ENCODE data around the gene SUPT4H1.

Gene SUPT4H1

DNA sequence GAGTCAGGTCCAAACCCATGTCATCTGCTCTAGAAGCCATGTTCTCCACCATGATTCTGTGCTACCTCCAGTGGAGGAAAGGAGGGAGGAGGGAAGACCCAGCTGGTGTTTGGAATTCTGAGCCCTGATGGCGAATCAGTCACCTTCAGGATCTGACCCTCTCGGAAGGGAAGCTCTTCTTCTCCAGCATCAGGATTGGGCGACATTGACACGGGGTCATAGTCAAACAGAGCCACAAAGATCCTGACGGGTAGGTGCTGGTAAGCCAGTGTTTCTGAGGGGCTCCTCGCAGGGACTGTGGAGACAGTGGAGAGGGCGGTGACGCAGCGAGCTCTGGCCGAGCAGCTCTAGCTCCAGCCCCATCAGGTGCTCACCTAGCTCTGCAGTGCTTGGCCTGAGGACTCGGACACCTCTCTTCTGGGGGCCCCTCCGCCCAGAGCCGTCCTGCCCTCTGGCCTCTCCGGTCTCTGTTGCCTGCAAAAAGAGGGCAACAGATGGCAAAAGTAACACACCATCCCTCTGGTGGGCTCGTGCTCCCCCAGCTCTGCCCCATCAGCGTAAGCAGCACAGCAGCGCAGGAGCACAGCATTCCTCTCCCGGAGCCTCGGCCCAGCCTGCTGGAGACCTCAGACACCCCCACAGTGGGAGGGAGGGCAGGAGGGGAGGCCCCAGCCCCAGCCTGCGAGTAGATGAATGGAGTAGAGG is 44.4 kb downstream of the SUPT4H1 start:
- in situ Hi-C loops (cut with MboI; ENCODE audit: low sequenced_read_pairs): no loop called here

DNA sequence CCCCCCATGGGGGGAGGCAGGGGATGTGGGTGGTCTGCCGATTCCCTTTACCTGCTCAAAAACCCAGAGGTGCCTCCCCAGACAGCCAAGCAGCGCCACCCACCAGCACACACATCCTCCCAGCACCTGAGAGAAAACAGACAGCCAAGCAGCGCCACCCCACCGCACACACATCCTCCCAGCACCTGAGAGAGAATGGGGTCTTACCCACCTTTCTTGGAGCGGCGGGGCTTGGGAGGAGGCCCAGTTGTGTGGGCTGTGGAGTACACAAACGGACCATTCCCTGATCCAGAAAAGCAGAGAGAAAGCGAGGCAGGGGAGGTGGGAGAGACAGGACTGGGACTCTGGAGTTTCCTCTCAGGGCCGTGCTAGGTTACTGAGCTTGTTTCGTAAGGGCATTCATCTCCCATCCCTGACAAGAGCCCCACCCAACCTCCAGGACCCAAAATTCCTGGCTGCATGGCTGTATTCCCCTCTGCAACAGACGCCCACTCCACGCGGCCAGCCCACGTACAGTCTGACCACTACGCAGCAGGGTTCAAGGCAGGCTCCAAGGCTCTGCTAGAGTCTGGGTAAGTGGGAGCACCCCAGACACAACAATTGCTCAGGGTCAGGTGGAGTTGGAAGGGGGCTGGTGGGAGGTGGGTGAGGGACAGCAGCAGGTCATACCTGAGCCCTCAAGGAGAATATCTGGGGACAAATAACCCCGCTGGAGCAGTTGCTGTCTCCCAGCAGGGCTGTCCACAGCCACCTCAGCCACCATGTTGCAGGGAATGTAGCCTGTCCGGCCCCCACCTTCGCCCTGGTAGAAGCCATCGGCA is 45.7 kb downstream of the SUPT4H1 start:
- in situ Hi-C loops (cut with MboI; ENCODE audit: low sequenced_read_pairs): no loop called here

DNA sequence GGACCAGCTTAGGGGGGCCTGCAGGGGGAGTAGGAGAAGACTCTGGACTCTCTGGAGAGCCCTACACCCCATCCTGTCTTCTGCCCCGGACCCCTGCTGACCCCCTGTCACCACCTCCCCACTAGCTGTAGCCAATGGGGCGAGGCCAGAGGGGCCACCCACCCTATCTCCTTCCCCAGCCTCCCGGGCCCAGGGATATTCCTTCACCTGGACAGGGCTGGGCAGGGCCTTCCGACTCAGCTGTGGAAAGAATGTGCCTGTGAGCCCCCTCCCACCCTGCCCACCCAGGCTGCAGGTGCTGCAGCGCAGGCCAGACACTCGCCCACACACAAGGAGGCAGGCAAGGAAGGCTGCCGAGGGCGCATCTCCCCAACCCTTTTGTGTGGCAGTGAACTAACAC is 46.4 kb downstream of the SUPT4H1 start:
- in situ Hi-C loops (cut with MboI; ENCODE audit: low sequenced_read_pairs): no loop called here

DNA sequence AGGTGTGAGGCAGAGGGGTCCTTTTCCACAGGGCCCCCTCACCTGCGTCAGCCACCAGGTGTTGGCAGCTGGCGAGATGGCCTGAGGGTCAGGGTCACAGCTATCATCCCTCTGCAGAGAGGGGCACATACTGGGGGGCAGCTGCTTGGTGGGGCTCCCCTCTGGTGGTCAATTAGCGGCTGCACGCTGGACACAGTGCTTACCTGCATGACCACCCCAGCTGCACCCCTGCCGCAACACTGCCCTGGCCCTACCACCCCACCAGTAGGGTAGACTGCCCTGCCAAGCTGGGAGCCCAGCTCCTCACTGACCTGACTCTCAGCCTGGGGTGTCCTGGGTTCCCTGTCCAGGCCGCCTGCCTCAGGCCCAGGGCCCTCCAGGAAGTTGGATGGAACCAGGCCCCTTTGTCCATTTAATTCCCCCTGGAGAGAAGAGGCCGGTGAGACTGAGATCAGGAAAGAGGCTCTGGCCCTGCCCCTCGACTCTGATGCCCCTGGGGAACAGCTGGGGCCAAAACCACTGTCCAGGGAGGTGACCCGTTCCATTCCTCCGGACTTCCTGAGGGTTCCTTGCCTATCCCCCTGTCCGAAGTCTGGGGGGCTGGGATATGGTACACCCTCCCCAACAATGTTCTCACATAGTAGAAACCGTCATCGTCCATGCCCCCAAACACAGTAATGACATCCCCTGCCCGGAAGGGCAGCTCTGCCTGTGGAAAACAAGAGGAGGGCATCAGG is 47.1 kb downstream of the SUPT4H1 start:
- in situ Hi-C loops (cut with MboI; ENCODE audit: low sequenced_read_pairs): no loop called here

DNA sequence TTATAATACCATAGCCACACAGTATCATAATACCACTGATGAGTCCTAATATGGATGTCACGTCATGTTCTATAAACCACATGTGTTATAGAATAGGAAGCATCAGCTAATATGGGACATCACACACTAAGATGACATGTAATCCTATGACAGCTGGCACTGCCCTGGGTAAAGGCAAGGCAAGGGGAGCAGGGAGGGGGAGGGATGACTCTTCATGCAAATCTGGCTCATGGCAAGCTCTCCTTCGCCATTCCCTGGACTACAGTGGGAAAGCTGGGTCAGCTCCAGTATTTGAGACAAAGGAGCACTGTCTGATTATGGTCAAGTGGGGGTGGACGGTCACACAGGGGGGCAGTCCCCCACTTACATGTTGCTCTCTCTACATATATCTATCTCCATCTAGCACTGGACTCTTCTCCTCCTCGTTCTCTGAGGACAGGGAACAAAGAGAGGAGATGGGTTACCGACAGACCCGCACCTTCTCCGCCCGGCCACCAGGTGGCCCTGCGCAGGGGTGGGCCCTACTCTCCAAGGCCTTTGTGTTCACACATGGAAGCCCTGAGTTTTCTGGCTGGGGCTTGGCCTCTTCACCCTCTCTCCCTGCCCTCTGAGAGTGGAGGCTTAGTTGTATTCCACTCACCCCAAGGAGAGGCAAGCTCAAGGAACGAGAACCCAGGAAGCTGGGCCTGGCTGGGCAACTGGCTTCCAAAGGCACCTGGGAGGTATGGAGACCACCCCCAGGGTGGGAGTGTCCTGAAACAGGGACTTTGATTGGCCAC is 47.8 kb downstream of the SUPT4H1 start:
- in situ Hi-C loops (cut with MboI; ENCODE audit: low sequenced_read_pairs): no loop called here

DNA sequence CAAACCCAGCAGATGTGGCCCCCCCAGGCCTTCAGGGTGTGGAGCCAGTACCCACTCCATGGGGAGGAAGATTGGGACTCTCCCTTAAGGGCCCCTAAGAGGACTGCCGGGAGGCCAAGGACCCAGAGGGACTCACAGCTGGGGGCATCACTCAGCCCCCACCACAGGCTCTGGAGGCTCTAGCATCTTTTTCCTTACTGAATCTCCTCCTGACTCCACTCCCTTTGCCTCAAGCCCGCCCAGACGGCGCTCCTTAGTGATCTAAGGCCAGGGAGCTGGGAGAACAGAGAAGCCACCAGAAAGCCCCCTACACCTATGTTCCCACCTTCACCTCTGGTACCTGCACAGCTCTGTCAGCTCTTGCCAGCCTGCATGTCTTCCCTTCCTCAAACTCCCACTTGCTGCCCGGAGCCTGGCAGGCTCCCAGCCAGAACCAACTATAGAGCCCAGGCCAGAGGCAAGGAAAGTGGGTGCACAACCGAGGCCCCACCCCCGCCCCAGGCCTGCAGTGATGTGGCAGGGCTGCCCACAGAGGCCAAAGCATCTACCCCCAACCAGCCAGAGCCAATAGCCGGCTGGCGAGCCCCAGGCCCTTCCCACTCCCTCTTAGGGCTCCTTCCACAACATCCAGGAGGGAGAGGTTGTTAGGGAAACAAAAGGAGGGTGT is 48.9 kb downstream of the SUPT4H1 start:
- in situ Hi-C loops (cut with MboI; ENCODE audit: low sequenced_read_pairs): no loop called here

DNA sequence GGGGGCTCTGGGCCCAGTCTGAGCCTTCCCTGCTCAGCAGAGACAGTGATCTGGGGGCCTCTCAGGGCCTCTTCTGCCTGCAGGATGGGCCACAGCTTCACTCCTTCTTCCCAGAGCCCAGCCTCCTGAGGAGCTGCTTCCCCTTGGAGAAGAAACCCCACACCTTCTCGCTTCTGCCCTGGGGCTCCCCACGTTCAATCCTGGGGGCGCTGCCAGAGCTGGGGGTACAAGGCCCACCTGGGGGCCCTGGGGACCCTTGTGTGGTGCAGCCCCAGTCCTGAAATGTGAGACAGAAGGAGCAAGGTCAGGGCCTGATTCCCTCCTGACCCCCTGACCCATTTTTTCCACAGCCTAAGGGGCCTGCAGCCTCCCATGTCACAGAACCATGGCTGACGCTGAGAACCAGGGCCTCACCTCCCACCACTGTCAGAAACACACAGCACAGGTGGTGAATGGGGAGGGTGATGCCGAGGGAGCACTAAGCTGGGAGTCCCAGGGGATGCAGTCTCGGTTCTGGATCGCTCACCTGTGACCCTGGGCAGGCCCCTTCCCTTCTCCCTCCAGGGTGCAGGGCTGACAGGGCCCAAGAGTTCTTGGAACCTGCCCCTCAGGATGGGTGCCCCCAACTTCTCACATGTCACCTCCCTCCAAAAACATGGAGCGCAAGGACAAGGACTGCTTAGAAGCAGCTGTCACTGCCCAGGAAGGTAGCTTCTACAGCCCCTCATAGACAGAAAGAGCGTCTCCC is 49.7 kb downstream of the SUPT4H1 start:
- in situ Hi-C loops (cut with MboI; ENCODE audit: low sequenced_read_pairs): no loop called here

DNA sequence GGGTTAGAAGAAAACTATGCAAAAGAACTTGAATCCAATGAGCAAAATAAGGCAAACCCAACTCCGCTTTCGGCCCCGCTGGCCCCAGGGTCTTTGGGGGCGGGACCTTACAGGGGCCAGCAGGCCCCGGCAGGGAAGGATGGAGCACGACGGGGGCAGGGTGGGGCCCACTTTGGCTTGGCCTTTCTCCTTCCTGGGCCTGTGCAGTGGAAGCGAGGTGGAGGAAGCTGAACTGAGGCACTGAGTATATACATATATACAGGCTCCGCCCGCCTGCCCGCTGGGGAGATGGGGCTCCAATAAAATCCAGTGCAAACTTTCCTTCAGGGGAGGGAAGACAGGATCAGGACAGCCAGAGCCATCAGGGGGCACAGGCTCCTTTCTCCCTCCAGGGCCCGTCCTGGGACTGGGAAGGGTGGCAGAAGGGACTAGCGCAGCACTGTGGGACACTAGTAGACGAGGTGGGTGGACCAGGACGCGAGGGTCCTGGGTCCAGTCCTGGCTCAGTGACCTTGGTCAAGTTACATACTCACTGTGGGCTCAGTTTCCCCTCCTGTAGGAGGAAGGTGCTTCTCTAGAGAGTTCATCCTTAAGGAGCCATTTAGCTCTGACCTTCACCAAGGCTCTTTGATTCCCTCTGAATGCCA is 50.4 kb downstream of the SUPT4H1 start:
- in situ Hi-C loops (cut with MboI; ENCODE audit: low sequenced_read_pairs): no loop called here

DNA sequence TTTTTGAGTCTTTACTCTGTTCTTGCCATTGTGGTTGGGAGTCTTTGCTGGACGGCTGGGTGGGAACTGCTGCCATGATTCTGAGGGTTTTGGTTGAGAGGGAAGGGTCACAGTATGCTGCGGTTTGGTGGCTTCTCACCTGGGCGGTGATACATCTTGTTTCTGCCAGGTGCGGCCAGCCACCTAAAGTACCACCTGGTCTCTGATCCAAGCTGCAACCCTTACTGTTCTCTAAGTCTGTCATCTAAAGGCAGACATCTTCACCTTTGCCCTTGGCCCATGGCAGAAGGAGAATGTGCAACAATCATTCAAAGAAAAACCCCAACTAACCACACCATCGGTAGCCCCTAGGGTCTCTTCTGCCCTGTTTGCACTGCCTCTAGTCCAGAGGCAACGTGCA is 51.7 kb downstream of the SUPT4H1 start:
- in situ Hi-C loops (cut with MboI; ENCODE audit: low sequenced_read_pairs): no loop called here
